ENCODE results near the gene AIG1.
"Not testable (repeated sequence)": the region's sequence is repeated elsewhere in the genome, so short reads cannot be mapped to it uniquely, and the experiment has no call there.

AIG1 gene

GRCh38 chr6:143336446-143337152, 275.9 kb downstream of the AIG1 start:
- DNase-seq, result no peak

- peak; percentile 40 for DNase-seq
Measured at GRCh38 chr6:143337201-143337949, 276.7 kb downstream of the AIG1 start.

- DNase-seq, result no peak
Measured at GRCh38 chr6:143339223-143339622, 278.5 kb downstream of the AIG1 start.

- not testable (repeated sequence) for DNase-seq
Measured at GRCh38 chr6:143345477-143345876, 284.8 kb downstream of the AIG1 start.

GRCh38 chr6:143346004-143346403, 285.3 kb downstream of the AIG1 start:
- DNase-seq, result no peak

- DNase-seq, result no peak
Measured at GRCh38 chr6:143348531-143348930, 287.8 kb downstream of the AIG1 start.

GRCh38 chr6:143349530-143349929, 288.8 kb downstream of the AIG1 start:
- DNase-seq, result no peak

- no peak for DNase-seq
Measured at GRCh38 chr6:143356101-143356880, 295.6 kb downstream of the AIG1 start.

- DNase-seq, result no peak
Measured at GRCh38 chr6:143357152-143357551, 296.5 kb downstream of the AIG1 start.

- DNase-seq, result no peak
Measured at GRCh38 chr6:143357561-143358255, 297.0 kb downstream of the AIG1 start.

- DNase-seq, result no peak
Measured at GRCh38 chr6:143361536-143362191, 301.0 kb downstream of the AIG1 start.

- no peak for DNase-seq
Measured at GRCh38 chr6:143362192-143362558, 301.5 kb downstream of the AIG1 start.

- no peak for DNase-seq
Measured at GRCh38 chr6:143363299-143363698, 302.6 kb downstream of the AIG1 start.

- no peak for DNase-seq
Measured at GRCh38 chr6:143368426-143368825, 307.7 kb downstream of the AIG1 start.

GRCh38 chr6:143369971-143370370, 309.3 kb downstream of the AIG1 start:
- no peak for DNase-seq

GRCh38 chr6:143370812-143371370, 310.2 kb downstream of the AIG1 start:
- no peak for DNase-seq

- DNase-seq, result no peak
Measured at GRCh38 chr6:143372199-143372882, 311.7 kb downstream of the AIG1 start.

- DNase-seq, result no peak
Measured at GRCh38 chr6:143374014-143374413, 313.3 kb downstream of the AIG1 start.

- DNase-seq, result no peak
Measured at GRCh38 chr6:143375022-143375585, 314.4 kb downstream of the AIG1 start.

- DNase-seq, result no peak
Measured at GRCh38 chr6:143376375-143376774, 315.7 kb downstream of the AIG1 start.

GRCh38 chr6:143376861-143377260, 316.2 kb downstream of the AIG1 start:
- no peak for DNase-seq
